Measurements from ENCODE around the gene COMMD4. TPM values are rescaled to one million over a fixed set of nuclear protein-coding genes. Genes with fewer than 3 reads are reported as not detected.
"Not testable (repeated sequence)": the region's sequence is repeated elsewhere in the genome, so short reads cannot be mapped to it uniquely, and the experiment has no call there.

COMMD4 gene
- total RNA-seq, 1 donor, result 68.4 TPM

- peaks cover 16% of the 10 kb centered on the region for H3K4me1 ChIP-seq (ENCODE audit: insufficient read depth, low read length)
- TF ChIP-seq CTCF (IDR thresholded peaks at IDR 0.05; ENCODE audit: extremely low read depth, low read depth, low read length), result no peak
- no peaks in the 10 kb centered on the region for H3K9me3 ChIP-seq (ENCODE audit: low read depth, low read length)
- no peak overlapping the region for H3K27ac ChIP-seq (ENCODE audit: low read depth, low read length)
- H2AFZ ChIP-seq (ENCODE audit: low read length), result peak overlapping the region; percentile 95
- DNase-seq (ENCODE audit: insufficient read length, low spot score, missing footprints), result no peak
- H4K20me1 ChIP-seq (ENCODE audit: insufficient read depth, low read length), result no peaks in the 10 kb centered on the region
- no peaks in the 10 kb centered on the region for H3K27me3 ChIP-seq (ENCODE audit: insufficient read depth, low read length)
- H3K36me3 ChIP-seq (ENCODE audit: insufficient read depth, low read length), result peaks cover 7% of the 10 kb centered on the region
- peak overlapping the region; percentile 87 for H3K4me3 ChIP-seq (ENCODE audit: insufficient read depth, low read length)
- H3K4me2 ChIP-seq (ENCODE audit: insufficient read depth, low read length), result peak overlapping the region; percentile 99
- H3K79me2 ChIP-seq (ENCODE audit: insufficient read depth, low read length), result peaks cover 14% of the 10 kb centered on the region
Observed at GRCh38 chr15:75335313-75335704, 554 bp upstream of the COMMD4 start.

- Histone ChIP-seq H3K27ac (ENCODE audit: low read depth, low read length) (no peak overlapping the region), H3K27me3 (ENCODE audit: insufficient read depth, low read length) (no peaks in the 10 kb centered on the region), H4K20me1 (ENCODE audit: insufficient read depth, low read length) (no peaks in the 10 kb centered on the region), H2AFZ (ENCODE audit: low read length) (no peak overlapping the region), H3K79me2 (ENCODE audit: insufficient read depth, low read length) (peaks cover 14% of the 10 kb centered on the region), H3K36me3 (ENCODE audit: insufficient read depth, low read length) (peaks cover 16% of the 10 kb centered on the region), H3K9me3 (ENCODE audit: low read depth, low read length) (no peaks in the 10 kb centered on the region), H3K4me2 (ENCODE audit: insufficient read depth, low read length) (no peak overlapping the region), H3K4me1 (ENCODE audit: insufficient read depth, low read length) (peaks cover 16% of the 10 kb centered on the region), H3K4me3 (ENCODE audit: insufficient read depth, low read length) (no peak overlapping the region)
- no peak for DNase-seq (ENCODE audit: insufficient read length, low spot score, missing footprints)
- no peak for TF ChIP-seq CTCF (IDR thresholded peaks at IDR 0.05; ENCODE audit: extremely low read depth, low read depth, low read length)
Observed at GRCh38 chr15:75338661-75339240, 2.9 kb downstream of the COMMD4 start.

GRCh38 chr15:75339531-75340240, 3.8 kb downstream of the COMMD4 start:
- DNase-seq (ENCODE audit: insufficient read length, low spot score, missing footprints), result no peak
- TF ChIP-seq CTCF (IDR thresholded peaks at IDR 0.05; ENCODE audit: extremely low read depth, low read depth, low read length), result no peak

GRCh38 chr15:75342221-75342620, 6.4 kb downstream of the COMMD4 start:
- Histone ChIP-seq H3K27ac (ENCODE audit: low read depth, low read length) (no peak overlapping the region), H3K79me2 (ENCODE audit: insufficient read depth, low read length) (peaks cover 2% of the 10 kb centered on the region), H4K20me1 (ENCODE audit: insufficient read depth, low read length) (no peaks in the 10 kb centered on the region), H3K9me3 (ENCODE audit: low read depth, low read length) (no peaks in the 10 kb centered on the region), H3K4me1 (ENCODE audit: insufficient read depth, low read length) (peaks cover under 1% of the 10 kb centered on the region), H3K36me3 (ENCODE audit: insufficient read depth, low read length) (peaks cover 16% of the 10 kb centered on the region), H3K4me3 (ENCODE audit: insufficient read depth, low read length) (no peak overlapping the region), H2AFZ (ENCODE audit: low read length) (no peak overlapping the region), H3K4me2 (ENCODE audit: insufficient read depth, low read length) (no peak overlapping the region), H3K27me3 (ENCODE audit: insufficient read depth, low read length) (peaks cover 10% of the 10 kb centered on the region)
- DNase-seq (ENCODE audit: insufficient read length, low spot score, missing footprints), result no peak
- TF ChIP-seq CTCF (IDR thresholded peaks at IDR 0.05; ENCODE audit: extremely low read depth, low read depth, low read length), result no peak

More at GRCh38 chr15:75339531-75340240, 3.8 kb downstream of the COMMD4 start:
- H4K20me1 ChIP-seq (ENCODE audit: insufficient read depth, low read length), result no peaks in the 10 kb centered on the region
- peaks cover 14% of the 10 kb centered on the region for H3K79me2 ChIP-seq (ENCODE audit: insufficient read depth, low read length)
- no peak overlapping the region for H3K4me3 ChIP-seq (ENCODE audit: insufficient read depth, low read length)
- no peak overlapping the region for H3K4me2 ChIP-seq (ENCODE audit: insufficient read depth, low read length)
- H3K36me3 ChIP-seq (ENCODE audit: insufficient read depth, low read length), result peaks cover 16% of the 10 kb centered on the region
- no peak overlapping the region for H3K27ac ChIP-seq (ENCODE audit: low read depth, low read length)
- H2AFZ ChIP-seq (ENCODE audit: low read length), result no peak overlapping the region
- no peaks in the 10 kb centered on the region for H3K9me3 ChIP-seq (ENCODE audit: low read depth, low read length)
- H3K27me3 ChIP-seq (ENCODE audit: insufficient read depth, low read length), result no peaks in the 10 kb centered on the region
- peaks cover 16% of the 10 kb centered on the region for H3K4me1 ChIP-seq (ENCODE audit: insufficient read depth, low read length)

GRCh38 chr15:75343953-75344352, 8.1 kb downstream of the COMMD4 start:
- Histone ChIP-seq H3K36me3 (ENCODE audit: insufficient read depth, low read length) (peaks cover 13% of the 10 kb centered on the region), H3K27me3 (ENCODE audit: insufficient read depth, low read length) (peaks cover 27% of the 10 kb centered on the region)
- DNase-seq (ENCODE audit: insufficient read length, low spot score, missing footprints), result peak; percentile 51
- H2AFZ ChIP-seq (ENCODE audit: low read length); H3K9me3 ChIP-seq (ENCODE audit: low read depth, low read length); H3K27ac ChIP-seq (ENCODE audit: low read depth, low read length); H3K4me2 ChIP-seq (ENCODE audit: insufficient read depth, low read length); H3K4me3 ChIP-seq (ENCODE audit: insufficient read depth, low read length); H3K4me1 ChIP-seq (ENCODE audit: insufficient read depth, low read length); H3K79me2 ChIP-seq (ENCODE audit: insufficient read depth, low read length); H4K20me1 ChIP-seq (ENCODE audit: insufficient read depth, low read length): not testable (repeated sequence)

Measured in osteoblast (primary cell).